Neural cell (in vitro differentiated cells): Measurements from ENCODE around the gene ASMTL. TPM values are rescaled to one million over a fixed set of nuclear protein-coding genes. Genes with fewer than 3 reads are reported as not detected.

Experiments used
- H2AFZ ChIP-seq: fragments of 200-600, 300-800 bp; sonication (generic), shearing (Covaris generic); 2 replicates; pipeline ENCODE4 v1.6.0; 2014; ENCODE audit warnings: low read depth, mild to moderate bottlenecking, antibody characterized with exemption, low read length, moderate library complexity
- H3F3A ChIP-seq: fragments of 200-600 bp; shearing (Covaris generic); 2 replicates; pipeline ENCODE4 v1.6.1; 2016; ENCODE audit warnings: mild to moderate bottlenecking, moderate library complexity, mixed read lengths, antibody characterized with exemption, low read length; ENCODE audit not compliant: insufficient read depth, poor library complexity, severe bottlenecking
- H3K27ac ChIP-seq: fragments of 200-600, 300-800 bp; sonication (generic), shearing (Covaris generic); 2 replicates; pipeline ENCODE4 v1.5.1; 2014; ENCODE audit warnings: mild to moderate bottlenecking, low read length, moderate library complexity
- H3K27me3 ChIP-seq: fragments of 300-800, 200-600 bp; sonication (generic), shearing (Covaris generic); 2 replicates; pipeline ENCODE4 v1.6.0; 2014; ENCODE audit warnings: mild to moderate bottlenecking, low read depth, low read length, moderate library complexity; ENCODE audit not compliant: insufficient read depth
- H3K36me3 ChIP-seq: fragments of 300-800, 200-600 bp; sonication (generic), shearing (Covaris generic); 2 replicates; pipeline ENCODE4 v1.5.1; 2014; ENCODE audit warnings: mild to moderate bottlenecking, antibody characterized with exemption, low read length, moderate library complexity; ENCODE audit not compliant: insufficient read depth
- H3K4me2 ChIP-seq: fragments of 300-800, 200-600 bp; sonication (generic), shearing (Covaris generic); 2 replicates; pipeline ENCODE4 v1.6.0; 2014; ENCODE audit warnings: mild to moderate bottlenecking, low read length
- H3K4me3 ChIP-seq: fragments of 300-800, 200-600 bp; sonication (generic), shearing (Covaris generic); 2 replicates; pipeline ENCODE4 v1.5.1; 2014; ENCODE audit warnings: mild to moderate bottlenecking, low read length, moderate library complexity
- H3K79me2 ChIP-seq: fragments of 200-600 bp; shearing (Covaris generic); replicated peaks from 2 replicates; pipeline ENCODE4 v1.6.0; 2014; ENCODE audit warnings: mild to moderate bottlenecking, low read length, moderate library complexity; ENCODE audit not compliant: insufficient read depth
- H3K9ac ChIP-seq: fragments of 300-800, 200-600 bp; sonication (generic), shearing (Covaris generic); 2 replicates; pipeline ENCODE4 v1.6.1; 2016; ENCODE audit warnings: mild to moderate bottlenecking, low read length, mixed read lengths
- H3K9me2 ChIP-seq: fragments of 200-600 bp; shearing (Covaris generic); 2 replicates; pipeline ENCODE4 v1.6.1; 2016; ENCODE audit warnings: mild to moderate bottlenecking, low read length, mixed read lengths; ENCODE audit not compliant: insufficient read depth
- H3K9me3 ChIP-seq: fragments of 200-600, 300-800 bp; sonication (generic), shearing (Covaris generic); 2 replicates; pipeline ENCODE4 v1.6.1; 2016; ENCODE audit warnings: mild to moderate bottlenecking, mixed run types, low read length, moderate library complexity, mixed read lengths
- H4K20me1 ChIP-seq: fragments of 200-600 bp; shearing (Covaris generic); 2 replicates; pipeline ENCODE4 v1.6.1; 2016; ENCODE audit warnings: mild to moderate bottlenecking, mixed run types; ENCODE audit not compliant: insufficient read depth
- EP300 ChIP-seq: fragments of 450-650 bp; conservative IDR thresholded peaks from 2 replicates; pipeline ENCODE4 v1.6.1; 2014; ENCODE audit warnings: antibody characterized with exemption, mild to moderate bottlenecking, moderate library complexity; ENCODE audit not compliant: poor library complexity, severe bottlenecking
- SMC3 ChIP-seq: fragments of 450-650 bp; conservative IDR thresholded peaks from 2 replicates; pipeline ENCODE4 v1.6.1; 2014; ENCODE audit warnings: antibody characterized with exemption, mild to moderate bottlenecking, moderate library complexity; ENCODE audit not compliant: poor library complexity
- TAF1 ChIP-seq: IDR thresholded peaks from 2 replicates; pipeline ENCODE4 v1.6.1; 2012; ENCODE audit warnings: low read depth
- polyA plus RNA-seq: library from polyadenylated mRNA; depleted of rRNA; stranded (reverse); fragments of >200 nt; gene quantifications from 2 replicates; pipeline ENCODE4 v1.2.3, GENCODE V29; 2014
- TF ChIP-seq, protein P1 (sequence below): IDR thresholded peaks from 2 replicates; pipeline ENCODE4 v1.6.1; 2012; ENCODE audit warnings: borderline replicate concordance

ASMTL gene
- polyA plus RNA-seq, 1 donor from 2014 or later = 25.9 TPM

- Histone ChIP-seq H3K9me2 (no peaks in the 10 kb centered on the region), H3K27me3 (no peaks in the 10 kb centered on the region), H3K36me3 (no peaks in the 10 kb centered on the region), H3K79me2 (no peaks in the 10 kb centered on the region), H3K9me3 (no peaks in the 10 kb centered on the region), H3K27ac (no peak overlapping the region), H3K9ac (no peak overlapping the region), H3F3A (no peaks in the 10 kb centered on the region), H2AFZ (no peak overlapping the region), H4K20me1 (no peaks in the 10 kb centered on the region), H3K4me3 (no peak overlapping the region), H3K4me2 (no peak overlapping the region)
- no peak for TF ChIP-seq TAF1
- TF ChIP-seq, protein P1, sequence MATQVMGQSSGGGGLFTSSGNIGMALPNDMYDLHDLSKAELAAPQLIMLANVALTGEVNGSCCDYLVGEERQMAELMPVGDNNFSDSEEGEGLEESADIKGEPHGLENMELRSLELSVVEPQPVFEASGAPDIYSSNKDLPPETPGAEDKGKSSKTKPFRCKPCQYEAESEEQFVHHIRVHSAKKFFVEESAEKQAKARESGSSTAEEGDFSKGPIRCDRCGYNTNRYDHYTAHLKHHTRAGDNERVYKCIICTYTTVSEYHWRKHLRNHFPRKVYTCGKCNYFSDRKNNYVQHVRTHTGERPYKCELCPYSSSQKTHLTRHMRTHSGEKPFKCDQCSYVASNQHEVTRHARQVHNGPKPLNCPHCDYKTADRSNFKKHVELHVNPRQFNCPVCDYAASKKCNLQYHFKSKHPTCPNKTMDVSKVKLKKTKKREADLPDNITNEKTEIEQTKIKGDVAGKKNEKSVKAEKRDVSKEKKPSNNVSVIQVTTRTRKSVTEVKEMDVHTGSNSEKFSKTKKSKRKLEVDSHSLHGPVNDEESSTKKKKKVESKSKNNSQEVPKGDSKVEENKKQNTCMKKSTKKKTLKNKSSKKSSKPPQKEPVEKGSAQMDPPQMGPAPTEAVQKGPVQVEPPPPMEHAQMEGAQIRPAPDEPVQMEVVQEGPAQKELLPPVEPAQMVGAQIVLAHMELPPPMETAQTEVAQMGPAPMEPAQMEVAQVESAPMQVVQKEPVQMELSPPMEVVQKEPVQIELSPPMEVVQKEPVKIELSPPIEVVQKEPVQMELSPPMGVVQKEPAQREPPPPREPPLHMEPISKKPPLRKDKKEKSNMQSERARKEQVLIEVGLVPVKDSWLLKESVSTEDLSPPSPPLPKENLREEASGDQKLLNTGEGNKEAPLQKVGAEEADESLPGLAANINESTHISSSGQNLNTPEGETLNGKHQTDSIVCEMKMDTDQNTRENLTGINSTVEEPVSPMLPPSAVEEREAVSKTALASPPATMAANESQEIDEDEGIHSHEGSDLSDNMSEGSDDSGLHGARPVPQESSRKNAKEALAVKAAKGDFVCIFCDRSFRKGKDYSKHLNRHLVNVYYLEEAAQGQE = no peak
- no peak for TF ChIP-seq SMC3
- TF ChIP-seq EP300 = no peak
Observed at GRCh38 chrX:1354036-1355019, 98.4 kb downstream of the ASMTL start.

Other genes with a start within 250 kb of the ASMTL start
- not detected in 2 replicates for gene CRLF2, start 240.3 kb downstream of the ASMTL start, polyA plus RNA-seq
- 0.73 TPM in 1 of 2 replicates, not detected in the other for gene CSF2RA, start 184.1 kb downstream of the ASMTL start, polyA plus RNA-seq
- not detected in 2 replicates for gene IL3RA, start 116.1 kb downstream of the ASMTL start, polyA plus RNA-seq
- 180 and 184 TPM in 2 replicates for gene SLC25A6, start 60.8 kb downstream of the ASMTL start, polyA plus RNA-seq
- not detected in 2 replicates for gene P2RY8, start 84.3 kb upstream of the ASMTL start, polyA plus RNA-seq
- 48.7 and 59.2 TPM in 2 replicates for gene AKAP17A, start 138.7 kb upstream of the ASMTL start, polyA plus RNA-seq
- 1.8 TPM in 1 of 2 replicates, not detected in the other for gene ASMT, start 162.2 kb upstream of the ASMTL start, polyA plus RNA-seq